OCI-LY3 (cell line): Measurements from ENCODE around the gene RANBP9.

Source experiments
- H2AFZ ChIP-seq: fragments of 200-600, 300-600 bp; shearing (Covaris generic); 2 replicates; pipeline ENCODE4 v1.6.0; 2014; ENCODE audit warnings: antibody characterized with exemption, low read depth, low read length
- H3K27ac ChIP-seq: fragments of 200-600, 300-600 bp; sonication (generic); 2 replicates; pipeline ENCODE4 v1.5.1; 2014; ENCODE audit warnings: mild to moderate bottlenecking, low read length, moderate library complexity, mixed read lengths
- H3K27me3 ChIP-seq: fragments of 200-600, 300-600 bp; sonication (generic); 2 replicates; pipeline ENCODE4 v1.6.1; 2014; ENCODE audit warnings: low read depth, low read length, mixed read lengths
- H3K36me3 ChIP-seq: fragments of 200-600, 300-600 bp; sonication (generic); replicated peaks from 2 replicates; pipeline ENCODE3; 2014; ENCODE audit warnings: low read depth, low read length, mixed read lengths
- H3K4me1 ChIP-seq: fragments of 300-600, 200-600 bp; sonication (generic); 2 replicates; pipeline ENCODE4 v1.6.1; 2014; ENCODE audit warnings: low read length, mixed read lengths
- H3K4me2 ChIP-seq: fragments of 200-600, 300-600 bp; sonication (generic); 2 replicates; pipeline ENCODE4 v1.6.1; 2014; ENCODE audit warnings: low read length, mixed read lengths
- H3K4me3 ChIP-seq: fragments of 300-600, 200-600 bp; sonication (generic); 2 replicates; pipeline ENCODE4 v1.5.1; 2014; ENCODE audit warnings: antibody characterized with exemption, mild to moderate bottlenecking, low read length, moderate library complexity
- H3K79me2 ChIP-seq: fragments of 300-600, 200-600 bp; shearing (Covaris generic); 2 replicates; pipeline ENCODE4 v1.6.1; 2014; ENCODE audit warnings: mild to moderate bottlenecking, low read length, mixed read lengths
- H3K9ac ChIP-seq: fragments of 300-600, 200-600 bp; shearing (Covaris generic); 2 replicates; pipeline ENCODE4 v1.6.0; 2014; ENCODE audit warnings: mild to moderate bottlenecking, low read length, moderate library complexity
- H3K9me3 ChIP-seq: fragments of 200-600, 300-600 bp; shearing (Covaris generic); 2 replicates; pipeline ENCODE4 v1.6.1; 2014; ENCODE audit warnings: low read length, mixed read lengths; ENCODE audit not compliant: insufficient read depth
- H4K20me1 ChIP-seq: fragments of 200-600, 300-600 bp; sonication (generic); 2 replicates; pipeline ENCODE4 v1.6.1; 2016; ENCODE audit warnings: low read length, mixed read lengths; ENCODE audit not compliant: insufficient read depth
- EZH2phosphoT487 ChIP-seq: fragments of 200-600 bp; shearing (Covaris generic); IDR thresholded peaks from 2 replicates; pipeline ENCODE4 v1.6.1; 2018; ENCODE audit warnings: antibody characterized with exemption, mixed run types, low read depth
- TF ChIP-seq, protein P1 (sequence below): fragments of 200-600, 300-600 bp; sonication (generic); IDR thresholded peaks from 2 replicates; pipeline ENCODE4 v1.5.1; 2014; ENCODE audit warnings: antibody characterized with exemption, low read length, low read depth

RANBP9 gene

DNA sequence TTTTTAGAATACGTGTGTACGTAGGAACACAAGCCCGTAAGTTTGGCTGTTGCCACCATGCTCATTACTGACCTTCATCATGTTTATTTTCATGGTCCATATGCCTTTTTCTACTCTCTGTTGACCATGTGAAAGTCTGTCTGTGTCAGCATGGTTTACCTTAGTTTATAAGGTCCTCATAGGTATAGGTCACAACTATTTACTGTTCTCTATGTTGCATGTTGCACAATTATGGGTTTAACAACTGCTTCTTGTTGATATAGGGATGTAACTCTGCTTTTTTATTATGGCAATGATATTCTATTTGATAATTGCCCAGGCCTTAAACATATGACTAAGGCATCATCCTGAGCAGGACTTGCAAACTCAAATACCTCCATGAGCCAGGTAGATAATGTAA is 13.4 kb upstream of the RANBP9 start:
- Histone ChIP-seq H2AFZ (no peak overlapping the region), H3K36me3 (no peaks in the 10 kb centered on the region), H3K27me3 (no peaks in the 10 kb centered on the region), H4K20me1 (no peaks in the 10 kb centered on the region), H3K9ac (no peak overlapping the region), H3K27ac (no peak overlapping the region), H3K9me3 (no peaks in the 10 kb centered on the region), H3K79me2 (no peaks in the 10 kb centered on the region), H3K4me2 (no peak overlapping the region), H3K4me1 (no peaks in the 10 kb centered on the region), H3K4me3 (no peak overlapping the region)
- TF ChIP-seq EZH2phosphoT487 = no peak
- TF ChIP-seq, protein P1, sequence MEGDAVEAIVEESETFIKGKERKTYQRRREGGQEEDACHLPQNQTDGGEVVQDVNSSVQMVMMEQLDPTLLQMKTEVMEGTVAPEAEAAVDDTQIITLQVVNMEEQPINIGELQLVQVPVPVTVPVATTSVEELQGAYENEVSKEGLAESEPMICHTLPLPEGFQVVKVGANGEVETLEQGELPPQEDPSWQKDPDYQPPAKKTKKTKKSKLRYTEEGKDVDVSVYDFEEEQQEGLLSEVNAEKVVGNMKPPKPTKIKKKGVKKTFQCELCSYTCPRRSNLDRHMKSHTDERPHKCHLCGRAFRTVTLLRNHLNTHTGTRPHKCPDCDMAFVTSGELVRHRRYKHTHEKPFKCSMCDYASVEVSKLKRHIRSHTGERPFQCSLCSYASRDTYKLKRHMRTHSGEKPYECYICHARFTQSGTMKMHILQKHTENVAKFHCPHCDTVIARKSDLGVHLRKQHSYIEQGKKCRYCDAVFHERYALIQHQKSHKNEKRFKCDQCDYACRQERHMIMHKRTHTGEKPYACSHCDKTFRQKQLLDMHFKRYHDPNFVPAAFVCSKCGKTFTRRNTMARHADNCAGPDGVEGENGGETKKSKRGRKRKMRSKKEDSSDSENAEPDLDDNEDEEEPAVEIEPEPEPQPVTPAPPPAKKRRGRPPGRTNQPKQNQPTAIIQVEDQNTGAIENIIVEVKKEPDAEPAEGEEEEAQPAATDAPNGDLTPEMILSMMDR = no peak

DNA sequence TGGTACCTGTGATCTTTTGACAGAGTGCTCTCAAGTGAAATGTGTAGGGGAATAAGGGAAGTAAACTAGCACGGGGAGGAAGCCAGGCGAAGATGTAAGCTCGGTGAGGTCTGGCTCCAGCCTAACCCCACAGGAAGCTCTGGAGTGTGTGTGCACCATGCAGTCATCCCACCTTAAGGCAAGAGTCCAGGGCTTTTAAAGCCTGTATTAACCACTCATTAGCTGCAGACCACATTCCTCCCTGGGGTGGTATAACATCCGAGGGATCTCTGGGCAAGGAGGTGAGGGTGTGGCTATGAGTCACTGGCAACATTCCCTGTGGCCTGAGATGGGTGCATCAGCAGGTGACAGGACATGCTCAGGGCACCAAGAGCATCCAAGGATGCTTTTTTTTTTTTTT is 12.5 kb upstream of the RANBP9 start:
- TF ChIP-seq EZH2phosphoT487 = no peak
- TF ChIP-seq, protein P1 = no peak
- H3K27ac ChIP-seq = no peak overlapping the region
- H2AFZ ChIP-seq = no peak overlapping the region
- H3K9ac ChIP-seq = no peak overlapping the region
- no peaks in the 10 kb centered on the region for H3K36me3 ChIP-seq
- H3K4me1 ChIP-seq = no peaks in the 10 kb centered on the region
- H3K4me3 ChIP-seq = no peak overlapping the region
- H3K27me3 ChIP-seq = no peaks in the 10 kb centered on the region
- H3K9me3 ChIP-seq = no peaks in the 10 kb centered on the region
- no peaks in the 10 kb centered on the region for H4K20me1 ChIP-seq
- H3K4me2 ChIP-seq = no peak overlapping the region
- no peaks in the 10 kb centered on the region for H3K79me2 ChIP-seq

DNA sequence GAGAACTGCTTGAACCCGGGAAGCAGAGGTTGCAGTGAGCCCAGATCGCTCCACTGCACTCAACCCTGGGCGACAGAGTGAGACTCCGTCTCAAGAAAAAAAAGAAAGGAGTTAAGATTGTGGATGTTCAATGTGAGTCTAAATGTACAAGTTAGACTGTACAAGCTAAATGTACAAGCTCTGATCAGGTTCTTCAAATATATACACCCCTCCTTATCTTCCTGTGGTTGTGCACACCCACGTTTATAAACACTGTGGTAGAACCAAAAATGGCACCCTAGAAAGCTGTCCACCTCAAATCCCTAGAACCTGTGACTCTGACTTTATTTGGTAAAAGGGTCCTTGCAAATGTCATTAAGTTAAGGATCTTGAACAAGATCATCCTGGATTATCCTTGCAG is 11.2 kb upstream of the RANBP9 start:
- Histone ChIP-seq H3K4me2 (no peak overlapping the region), H4K20me1 (no peaks in the 10 kb centered on the region), H3K36me3 (no peaks in the 10 kb centered on the region), H3K4me3 (no peak overlapping the region), H3K79me2 (no peaks in the 10 kb centered on the region), H3K4me1 (no peaks in the 10 kb centered on the region), H3K27me3 (no peaks in the 10 kb centered on the region), H2AFZ (no peak overlapping the region), H3K9me3 (no peaks in the 10 kb centered on the region), H3K27ac (no peak overlapping the region), H3K9ac (no peak overlapping the region)
- TF ChIP-seq, protein P1 = no peak
- TF ChIP-seq EZH2phosphoT487 = no peak

DNA sequence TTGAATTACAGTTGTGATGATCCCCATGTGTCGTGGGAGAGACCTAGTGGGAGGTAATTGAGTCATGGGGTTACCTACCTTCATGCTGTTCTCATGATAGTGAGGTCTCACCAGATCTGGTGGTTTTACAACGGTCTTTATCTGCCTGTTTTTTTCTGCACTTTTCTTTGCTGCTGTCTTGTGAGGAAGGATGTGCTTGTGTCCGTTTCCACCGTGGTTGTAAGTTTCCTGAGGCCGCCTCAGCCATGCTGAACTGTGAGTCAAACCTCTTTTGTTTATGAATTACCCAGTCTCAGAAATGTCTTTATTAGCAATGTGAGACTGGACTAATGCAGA is 6.5 kb upstream of the RANBP9 start:
- Histone ChIP-seq H3K79me2 (no peaks in the 10 kb centered on the region), H3K4me1 (peaks cover 7% of the 10 kb centered on the region), H3K4me2 (no peak overlapping the region), H3K9ac (no peak overlapping the region), H2AFZ (no peak overlapping the region), H3K27me3 (no peaks in the 10 kb centered on the region), H3K9me3 (no peaks in the 10 kb centered on the region), H3K36me3 (no peaks in the 10 kb centered on the region), H3K4me3 (no peak overlapping the region), H4K20me1 (no peaks in the 10 kb centered on the region), H3K27ac (no peak overlapping the region)
- TF ChIP-seq, protein P1 = no peak
- no peak for TF ChIP-seq EZH2phosphoT487
